NCI-H526 (cell line): ENCODE results near the gene SHE.
"Not testable (repeated sequence)": the region's sequence is repeated elsewhere in the genome, so short reads cannot be mapped to it uniquely, and the experiment has no call there.

Source experiments
- DNase-seq, 2 experiments: peaks; one replicate each; lab custom pipeline; 2025; lab: John Stamatoyannopoulos, UW

Gene SHE

DNA sequence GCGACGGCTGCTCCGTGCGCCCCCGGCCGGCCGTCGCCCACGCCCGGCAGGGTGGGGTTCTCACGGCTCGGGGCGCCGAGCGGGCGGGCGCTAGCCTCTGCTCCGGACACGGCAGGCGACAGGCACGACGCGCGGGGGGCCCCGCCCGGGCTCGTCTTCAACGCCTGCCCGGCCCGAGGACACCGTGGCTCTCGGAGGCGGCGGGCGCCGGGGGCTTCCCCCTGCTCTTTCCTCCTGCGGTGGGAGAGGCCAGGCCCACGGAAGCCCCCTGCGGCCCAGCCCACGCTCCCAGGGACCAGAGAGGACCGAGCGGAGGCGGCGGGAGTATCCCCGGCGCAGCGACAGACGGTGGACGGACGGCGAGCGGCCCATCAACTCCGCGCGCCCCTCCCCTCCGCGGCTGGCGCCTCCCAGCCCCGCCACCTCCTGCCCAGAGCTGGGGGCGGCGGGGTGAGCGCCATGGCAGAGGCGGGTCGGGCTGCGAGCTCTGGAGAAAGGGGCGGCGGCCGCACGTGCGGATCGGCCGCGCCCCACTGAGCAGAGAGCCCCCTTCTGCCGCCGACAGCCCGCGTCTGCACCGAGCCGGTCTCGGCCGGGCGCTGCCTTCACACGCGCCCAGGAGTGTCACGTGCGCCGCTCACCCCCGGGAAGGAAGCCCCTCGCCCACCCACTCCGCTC is at the start of gene SHE, which contains the start of gene TDRD10:
Gene SHE, minus strand, starts transcription at position 347 of the 678 bp plus-strand sequence. CDS start 386 bp downstream, outside the sequence.
Gene TDRD10, plus strand, starts transcription at position 154 of the 678 bp plus-strand sequence. CDS start 4,685 bp downstream, outside the sequence.
- peak in 1 of 2 experiments; percentile 52 for DNase-seq

- no peak for DNase-seq
Observed at GRCh38 chr1:154551474-154551873, 49.3 kb upstream of the SHE start.

DNA sequence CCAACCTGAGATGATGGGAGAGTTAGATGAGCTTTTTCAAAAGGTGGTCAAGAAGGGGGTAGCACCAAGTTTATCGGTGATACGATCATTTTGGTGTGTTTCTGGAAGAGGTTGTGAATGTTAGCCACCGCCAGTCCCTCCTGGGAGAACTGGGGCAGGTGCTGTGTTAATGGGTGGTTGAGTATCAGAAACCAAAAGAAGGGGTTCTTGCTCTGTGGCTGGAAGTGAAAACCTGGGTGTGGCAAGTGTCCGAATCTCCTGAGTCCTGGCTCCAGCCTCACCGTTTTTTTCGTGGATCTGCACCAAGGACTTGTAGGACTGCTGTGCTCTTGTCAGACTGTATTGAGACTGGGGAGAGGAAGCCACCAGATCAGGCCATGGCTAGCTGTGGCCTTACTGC is 48.4 kb upstream of the SHE start:
- no peak for DNase-seq

DNA sequence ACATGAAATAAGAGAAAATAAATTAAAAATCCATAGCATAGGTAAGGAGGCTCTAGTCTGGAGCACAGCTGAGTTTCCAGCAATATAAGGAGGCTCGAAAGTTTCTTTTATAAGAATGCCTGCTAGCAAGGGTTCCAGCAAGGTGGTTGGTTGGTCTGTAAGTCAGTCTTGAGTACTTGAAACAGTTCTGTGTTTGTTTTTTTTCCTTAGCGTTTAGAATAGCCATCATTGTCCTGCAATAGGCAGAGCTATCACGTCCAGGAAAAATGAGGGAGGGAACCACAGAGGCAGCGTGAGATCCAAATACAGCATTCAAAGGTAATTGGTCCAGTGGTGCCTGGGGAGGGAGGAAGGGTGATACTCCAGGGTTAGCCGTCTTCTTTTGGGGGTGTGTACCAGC is 47.9 kb upstream of the SHE start:
- no peak for DNase-seq

DNA sequence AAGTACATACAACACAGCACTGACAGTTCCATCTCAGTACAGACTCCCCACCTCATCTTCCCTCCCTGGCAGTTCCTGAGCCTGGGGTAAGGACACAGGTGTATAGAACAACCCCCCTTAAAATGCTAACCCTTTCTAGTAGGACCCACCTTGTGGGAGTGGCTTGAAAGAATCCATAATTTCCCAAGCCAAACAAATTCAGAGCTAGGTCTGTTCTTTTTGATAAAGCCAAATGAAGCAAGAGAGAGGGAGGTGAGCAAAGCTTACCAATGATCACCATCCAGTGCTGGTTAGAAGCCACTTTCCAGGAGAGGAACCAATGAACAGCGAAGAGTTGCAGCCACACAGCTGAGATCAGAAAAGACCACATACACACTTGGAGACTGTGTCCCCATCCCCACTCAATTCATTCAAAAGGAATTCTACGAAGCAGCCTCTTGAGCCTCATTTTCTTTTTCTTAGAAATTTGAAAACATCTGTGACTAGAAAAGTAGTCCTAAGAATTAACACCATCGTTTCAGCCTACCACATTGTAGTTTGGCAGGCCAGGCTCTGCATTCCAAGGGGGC is 47.1 kb upstream of the SHE start:
- no peak for DNase-seq

DNA sequence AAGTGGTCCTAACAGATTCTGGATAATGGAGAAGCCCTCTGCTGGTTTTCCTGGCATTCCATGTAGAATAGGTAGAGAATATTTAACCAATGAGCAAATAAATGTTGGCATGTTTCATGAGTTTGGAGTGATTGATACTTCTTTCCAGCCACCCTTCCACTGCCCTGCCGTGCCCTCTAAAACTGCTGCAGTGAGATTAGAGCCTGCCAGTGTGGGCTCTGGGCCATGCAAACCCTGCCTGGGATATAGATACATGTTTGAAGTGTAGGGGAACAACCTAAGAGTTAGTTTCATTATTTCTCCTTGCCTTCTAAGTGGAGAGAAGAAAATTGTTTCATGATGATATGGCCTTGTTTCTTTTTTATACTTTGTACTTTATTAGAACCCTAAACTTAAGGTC is 45.8 kb upstream of the SHE start:
- no peak for DNase-seq

DNA sequence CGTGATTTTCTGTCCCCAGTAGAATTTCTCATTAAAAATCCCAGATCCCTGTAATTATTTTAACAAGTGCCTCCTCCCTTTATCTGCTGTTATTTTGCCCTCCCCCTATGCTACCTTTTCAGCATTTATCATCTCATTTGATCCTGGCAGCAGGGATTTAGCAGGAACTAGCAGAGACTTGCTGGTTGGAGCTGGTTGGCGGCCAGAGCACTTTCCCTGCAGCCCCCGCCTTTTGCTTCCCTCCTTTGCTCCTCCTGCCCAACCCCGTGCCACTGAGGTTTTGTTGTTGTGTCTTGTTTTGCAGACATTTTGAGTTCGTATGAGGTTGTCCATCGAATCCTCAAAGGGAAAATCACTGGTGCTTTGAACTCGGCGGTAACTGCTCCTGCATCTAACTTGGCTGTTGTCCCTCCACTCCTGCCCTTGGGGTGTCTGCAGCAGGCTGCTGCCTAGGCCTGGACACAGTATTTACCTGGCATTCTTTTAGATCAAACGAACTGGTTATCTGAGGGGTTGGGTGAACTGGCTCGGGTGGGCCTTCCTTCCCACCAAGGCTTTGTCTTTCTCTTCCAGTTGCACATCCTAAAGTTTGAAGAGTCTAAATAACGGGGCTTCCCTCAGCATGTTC is 45.0 kb upstream of the SHE start:
- DNase-seq = no peak

DNA sequence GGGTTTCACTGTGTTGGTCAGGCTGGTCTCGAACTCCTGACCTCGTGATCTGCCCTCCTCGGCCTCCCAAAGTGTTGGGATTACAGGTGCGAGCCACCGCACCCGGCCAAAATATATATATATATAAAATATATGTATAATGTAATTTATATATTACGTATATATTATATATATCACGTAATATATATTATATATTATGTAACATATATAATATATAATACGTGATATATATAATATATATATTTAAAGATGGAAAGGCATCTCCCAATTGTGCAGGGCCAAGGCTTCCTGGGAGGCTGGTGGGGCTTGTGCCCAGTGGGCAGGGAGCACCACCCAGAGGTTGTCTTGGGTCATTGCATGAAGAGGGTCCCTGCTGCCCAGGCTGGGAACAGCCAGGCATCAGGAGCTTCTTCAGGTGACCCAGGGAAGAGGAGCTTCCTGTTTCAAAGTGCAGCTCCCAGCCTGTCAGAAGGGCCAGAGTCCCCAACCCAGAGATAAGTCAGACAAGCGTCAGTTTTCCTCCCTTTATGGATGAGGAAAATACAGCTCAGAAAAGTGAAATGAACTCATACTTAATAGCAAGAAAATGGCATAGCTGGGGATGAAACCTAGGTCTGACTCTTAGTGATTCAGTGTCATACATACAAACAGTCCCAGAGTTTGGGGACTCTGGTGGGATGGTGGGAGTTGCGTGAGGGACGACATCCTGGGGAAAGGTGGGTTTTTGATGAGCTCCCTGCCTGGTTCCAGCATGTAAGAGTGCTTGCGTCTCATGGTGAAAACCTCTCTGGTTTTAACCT is 44.3 kb upstream of the SHE start:
- peak; percentile 73 to 96 for DNase-seq

- DNase-seq = no peak
Observed at GRCh38 chr1:154541231-154541630, 39.0 kb upstream of the SHE start.

DNA sequence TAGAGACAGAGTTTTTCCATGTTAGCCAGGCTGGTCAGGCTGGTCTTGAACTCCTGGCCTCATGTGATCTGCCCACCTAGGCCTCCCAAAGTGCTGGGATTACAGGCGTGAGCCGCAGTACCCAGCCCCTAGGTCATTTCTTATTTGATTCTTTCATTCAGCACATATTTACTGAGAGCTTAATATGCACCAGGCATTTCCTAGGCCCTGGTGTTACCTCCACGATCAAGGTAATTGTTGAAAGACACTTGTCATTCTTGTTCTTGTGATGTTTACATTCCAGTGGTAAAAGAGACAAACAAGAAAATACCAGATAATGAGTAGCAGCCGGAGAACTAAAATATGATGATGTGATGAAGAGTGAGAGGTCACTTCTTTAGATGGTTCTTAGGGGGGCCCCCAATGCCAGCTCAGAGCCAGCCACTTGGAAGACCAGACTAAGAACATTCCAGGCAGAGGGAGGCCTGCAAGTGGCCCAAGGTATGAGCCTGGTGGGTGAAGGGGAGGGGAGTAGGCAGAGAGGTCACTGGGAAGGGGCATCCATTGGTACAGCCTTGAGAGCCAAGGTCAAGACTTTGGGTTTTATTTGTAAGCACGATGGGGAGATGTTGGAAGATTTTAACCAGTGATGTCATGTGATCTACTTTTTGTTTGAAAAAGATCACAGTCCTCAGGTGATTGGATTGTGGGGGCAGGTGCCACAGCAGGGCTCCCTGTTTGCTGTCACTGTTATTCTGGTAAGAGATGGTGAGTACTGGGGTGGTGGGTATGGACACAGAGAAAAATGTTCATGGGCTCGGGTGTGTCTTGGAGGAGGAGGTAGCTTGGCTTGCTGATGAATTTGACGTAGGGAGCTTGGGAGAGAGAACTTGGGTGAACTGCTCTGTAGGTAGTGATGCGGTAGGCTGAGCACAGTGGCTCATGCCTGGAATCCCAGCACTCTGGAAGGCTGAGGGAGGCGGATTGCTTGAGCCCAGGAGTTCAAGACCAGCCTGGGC is 37.6 kb upstream of the SHE start:
- DNase-seq = no peak

GRCh38 chr1:154536570-154536969 is 34.4 kb upstream of the SHE start:
- DNase-seq = no peak

- DNase-seq = peak; percentile 76 to 94
Observed at GRCh38 chr1:154533952-154534844, 32.0 kb upstream of the SHE start.

DNA sequence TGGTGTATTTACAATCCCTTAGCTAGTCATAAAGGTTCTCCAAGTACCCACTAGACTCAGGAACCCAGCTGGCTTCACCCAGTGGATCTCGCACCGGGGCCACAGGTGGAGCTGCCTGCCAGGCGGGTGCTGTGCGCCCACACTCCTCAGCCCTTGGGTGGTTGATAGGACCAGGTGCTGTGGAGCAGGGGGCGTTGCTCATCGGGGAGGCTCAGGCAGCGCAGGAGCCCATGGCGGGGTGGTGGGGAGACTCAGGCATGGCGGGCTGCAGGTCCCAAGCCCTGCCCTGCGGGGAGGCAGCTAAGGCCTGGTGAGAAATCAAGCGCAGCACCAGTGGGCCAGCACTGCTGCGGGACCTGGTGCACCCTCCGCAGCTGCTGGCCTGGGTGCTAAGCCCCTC is 29.7 kb upstream of the SHE start:
- DNase-seq = not testable (repeated sequence)

- no peak for DNase-seq
Observed at GRCh38 chr1:154529308-154529707, 27.1 kb upstream of the SHE start.

DNA sequence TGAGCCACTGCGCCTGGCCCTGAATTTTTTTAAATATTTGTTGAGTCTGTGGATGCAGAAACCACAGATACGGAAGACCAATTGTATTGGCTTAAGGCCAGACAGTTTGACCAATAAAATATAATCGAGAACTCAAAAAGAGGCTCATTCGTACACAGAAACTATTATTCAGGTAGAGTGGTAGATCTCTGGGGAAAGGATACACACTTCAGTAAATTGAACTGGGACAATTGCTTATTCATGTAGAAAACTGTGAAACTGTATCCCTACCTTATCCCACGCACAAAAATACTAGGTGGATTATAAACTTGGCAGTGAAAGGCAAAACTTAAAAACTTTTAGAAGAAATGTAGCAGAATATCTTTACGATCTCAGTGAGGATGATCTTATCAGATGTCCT is 25.0 kb upstream of the SHE start:
- no peak for DNase-seq

GRCh38 chr1:154524881-154525280 is 22.7 kb upstream of the SHE start:
- no peak for DNase-seq

- no peak for DNase-seq
Observed at GRCh38 chr1:154521695-154522094, 19.5 kb upstream of the SHE start.

GRCh38 chr1:154520333-154520732 is 18.1 kb upstream of the SHE start:
- no peak for DNase-seq

DNA sequence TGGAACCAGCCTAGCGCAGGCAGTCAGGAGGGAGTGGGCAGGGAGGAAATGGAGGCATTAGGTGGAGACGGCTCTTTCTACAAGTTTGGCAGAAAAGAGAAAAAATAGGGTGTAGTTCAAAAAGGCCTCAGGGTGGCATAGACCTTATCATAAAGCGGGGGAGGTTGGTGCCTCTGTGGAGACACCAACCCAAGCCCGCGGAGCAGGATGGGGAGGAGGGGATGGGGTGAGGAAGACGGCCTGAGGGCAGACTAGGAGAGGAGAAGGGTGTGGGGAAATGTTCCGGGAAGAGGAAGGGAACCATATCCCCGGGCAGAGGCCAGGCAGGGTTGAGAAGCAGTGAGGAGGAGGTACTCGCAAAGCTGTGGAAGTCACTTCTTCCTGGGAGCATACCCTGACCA is 17.4 kb upstream of the SHE start:
- peak in 1 of 2 experiments; percentile 64 for DNase-seq

GRCh38 chr1:154517661-154518060 is 15.4 kb upstream of the SHE start:
- no peak for DNase-seq
